Activated CD4-positive, alpha-beta T cell treated with anti-CD3 and anti-CD28 coated beads for 4 hours (primary cell): ENCODE results near the gene AQP12B.
"Not testable (repeated sequence)": the region's sequence is repeated elsewhere in the genome, so short reads cannot be mapped to it uniquely, and the experiment has no call there.

Experiments used
- DNase-seq, 2 donors: peaks; one replicate each; pipeline ENCODE4 v3.0.0-alpha.2; 2020

AQP12B gene

GRCh38 chr2:240701091-240701735, 18.5 kb upstream of the AQP12B start:
- DNase-seq: no peak

- DNase-seq: not testable (repeated sequence)
These were observed 17.9 kb upstream of the AQP12B start for GRCh38 chr2:240700616-240701015.

GRCh38 chr2:240699835-240700234, 17.1 kb upstream of the AQP12B start:
- not testable (repeated sequence) for DNase-seq

- DNase-seq: not testable (repeated sequence)
These were observed 16.3 kb upstream of the AQP12B start for GRCh38 chr2:240698852-240699561.

GRCh38 chr2:240696469-240696868, 13.8 kb upstream of the AQP12B start:
- DNase-seq: not testable (repeated sequence)

GRCh38 chr2:240695593-240695992, 12.9 kb upstream of the AQP12B start:
- not testable (repeated sequence) for DNase-seq

- not testable (repeated sequence) for DNase-seq
These were observed 11.6 kb upstream of the AQP12B start for GRCh38 chr2:240694304-240694703.

GRCh38 chr2:240692583-240693561, 10.2 kb upstream of the AQP12B start:
- DNase-seq: not testable (repeated sequence)

- DNase-seq: not testable (repeated sequence)
These were observed 9.1 kb upstream of the AQP12B start, which contains the start of gene AQP12A for GRCh38 chr2:240691631-240692420. Gene AQP12A (plus strand): TSS chr2:240691866. CDS start chr2:240691914, 48 bp downstream.

- DNase-seq: not testable (repeated sequence)
These were observed 8.4 kb upstream of the AQP12B start for GRCh38 chr2:240691075-240691427.

GRCh38 chr2:240690421-240691074, 7.9 kb upstream of the AQP12B start:
- DNase-seq: not testable (repeated sequence)

- no peak for DNase-seq
These were observed 7.3 kb upstream of the AQP12B start for GRCh38 chr2:240689975-240690374.

- DNase-seq: no peak
These were observed 5.9 kb upstream of the AQP12B start for GRCh38 chr2:240688553-240688919.

- DNase-seq: no peak
These were observed 5.3 kb upstream of the AQP12B start for GRCh38 chr2:240687741-240688552.

GRCh38 chr2:240687045-240687740, 4.5 kb upstream of the AQP12B start:
- no peak for DNase-seq

GRCh38 chr2:240686460-240686859, 3.8 kb upstream of the AQP12B start:
- no peak for DNase-seq

- DNase-seq: no peak
These were observed 3.2 kb upstream of the AQP12B start for GRCh38 chr2:240685771-240686371.

GRCh38 chr2:240683980-240684728, 1.5 kb upstream of the AQP12B start:
- not testable (repeated sequence) for DNase-seq
